Sigmoid colon (tissue), 4 donors: ENCODE measurements around the gene MUC5AC.

ENCODE experiments used
- POLR2A ChIP-seq, 2 donors: fragments of 450-650 bp; IDR thresholded peaks; one replicate each; pipeline ENCODE4 v1.6.1; 2016; ENCODE audit warnings: antibody characterized with exemption in 2 of 2, mild to moderate bottlenecking in 2 of 2, moderate library complexity in 2 of 2
- POLR2AphosphoS5 ChIP-seq, 4 donors: sonication (generic); formaldehyde crosslinking; IDR thresholded peaks; one replicate each; pipeline ENCODE4 v1.6.1; 2017; ENCODE audit warnings: antibody characterized with exemption in 4 of 4
- TF ChIP-seq, protein P1 (sequence below), 4 experiments: fragments of 450-650 bp in 3 of 4; fragments of 200-600 bp in 1 of 4; IDR thresholded peaks; one replicate each; pipeline ENCODE4 v1.5.1; 2016 to 2019; ENCODE audit warnings: antibody characterized with exemption in 4 of 4, mild to moderate bottlenecking in 3 of 4, moderate library complexity in 2 of 4

DNA sequence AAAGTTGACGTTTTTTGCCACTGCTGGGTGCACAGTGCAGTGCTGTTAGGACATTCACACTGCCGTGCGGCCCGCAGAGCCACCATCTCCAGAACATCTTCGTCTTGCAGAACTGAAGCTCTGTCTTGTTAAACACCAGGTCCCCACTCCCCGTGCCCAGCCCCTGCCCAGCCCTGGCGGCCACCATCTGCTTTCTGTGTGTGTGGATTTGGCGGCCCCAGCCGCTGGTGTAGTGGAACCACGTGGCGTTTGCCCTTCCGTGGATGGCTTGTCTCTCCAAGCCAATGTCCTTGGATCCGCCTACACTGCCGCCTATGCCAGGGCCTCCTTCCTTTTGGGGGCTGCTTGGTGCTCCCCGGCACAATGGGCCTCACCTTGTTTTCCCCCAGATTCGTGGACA, 8.2 kb upstream of the MUC5AC start:
- TF ChIP-seq, protein P1, sequence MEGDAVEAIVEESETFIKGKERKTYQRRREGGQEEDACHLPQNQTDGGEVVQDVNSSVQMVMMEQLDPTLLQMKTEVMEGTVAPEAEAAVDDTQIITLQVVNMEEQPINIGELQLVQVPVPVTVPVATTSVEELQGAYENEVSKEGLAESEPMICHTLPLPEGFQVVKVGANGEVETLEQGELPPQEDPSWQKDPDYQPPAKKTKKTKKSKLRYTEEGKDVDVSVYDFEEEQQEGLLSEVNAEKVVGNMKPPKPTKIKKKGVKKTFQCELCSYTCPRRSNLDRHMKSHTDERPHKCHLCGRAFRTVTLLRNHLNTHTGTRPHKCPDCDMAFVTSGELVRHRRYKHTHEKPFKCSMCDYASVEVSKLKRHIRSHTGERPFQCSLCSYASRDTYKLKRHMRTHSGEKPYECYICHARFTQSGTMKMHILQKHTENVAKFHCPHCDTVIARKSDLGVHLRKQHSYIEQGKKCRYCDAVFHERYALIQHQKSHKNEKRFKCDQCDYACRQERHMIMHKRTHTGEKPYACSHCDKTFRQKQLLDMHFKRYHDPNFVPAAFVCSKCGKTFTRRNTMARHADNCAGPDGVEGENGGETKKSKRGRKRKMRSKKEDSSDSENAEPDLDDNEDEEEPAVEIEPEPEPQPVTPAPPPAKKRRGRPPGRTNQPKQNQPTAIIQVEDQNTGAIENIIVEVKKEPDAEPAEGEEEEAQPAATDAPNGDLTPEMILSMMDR (IDR thresholded peaks at IDR 0.05), result no peak
- TF ChIP-seq POLR2A (IDR thresholded peaks at IDR 0.05) (no peak), POLR2AphosphoS5 (IDR thresholded peaks at IDR 0.05) (no peak)
